ENCODE measurements around the gene HSPB1.
"Not testable (repeated sequence)": the region's sequence is repeated elsewhere in the genome, so short reads cannot be mapped to it uniquely, and the experiment has no call there.

Gene HSPB1

GRCh38 chr7:76280408-76280807 is 22.1 kb upstream of the HSPB1 start:
- H3K4me3 ChIP-seq (ENCODE audit: low read length) = no peak overlapping the region
- DNase-seq (ENCODE audit: low read depth, low spot score) = no peak

GRCh38 chr7:76281006-76281705 is 21.3 kb upstream of the HSPB1 start:
- DNase-seq (ENCODE audit: low read depth, low spot score) = no peak
- H3K4me3 ChIP-seq (ENCODE audit: low read length) = no peak overlapping the region

GRCh38 chr7:76281706-76282343 is 20.6 kb upstream of the HSPB1 start:
- DNase-seq (ENCODE audit: low read depth, low spot score) = no peak
- no peak overlapping the region for H3K4me3 ChIP-seq (ENCODE audit: low read length)

GRCh38 chr7:76282344-76283253 is 19.9 kb upstream of the HSPB1 start:
- no peak overlapping the region for H3K4me3 ChIP-seq (ENCODE audit: low read length)

GRCh38 chr7:76283254-76284159 is 19.0 kb upstream of the HSPB1 start:
- no peak overlapping the region for H3K4me3 ChIP-seq (ENCODE audit: low read length)
- DNase-seq (ENCODE audit: low read depth, low spot score) = no peak

More at GRCh38 chr7:76282344-76283253, 19.9 kb upstream of the HSPB1 start:
- DNase-seq (ENCODE audit: low read depth, low spot score) = no peak

- DNase-seq (ENCODE audit: low read depth, low spot score) = no peak
Observed at GRCh38 chr7:76285604-76286374, 16.7 kb upstream of the HSPB1 start.

GRCh38 chr7:76286842-76287403 is 15.6 kb upstream of the HSPB1 start:
- no peak for DNase-seq (ENCODE audit: low read depth, low spot score)

More at GRCh38 chr7:76285604-76286374, 16.7 kb upstream of the HSPB1 start:
- H3K4me3 ChIP-seq (ENCODE audit: low read length) = no peak overlapping the region

GRCh38 chr7:76290847-76291350 is 11.6 kb upstream of the HSPB1 start:
- not testable (repeated sequence) for H3K4me3 ChIP-seq (ENCODE audit: low read length); DNase-seq (ENCODE audit: low read depth, low spot score)

More at GRCh38 chr7:76286842-76287403, 15.6 kb upstream of the HSPB1 start:
- no peak overlapping the region for H3K4me3 ChIP-seq (ENCODE audit: low read length)

- peak overlapping the region; percentile 7; the same call in 1 of the 2 replicates for H3K4me3 ChIP-seq (ENCODE audit: low read length)
- peak; percentile 69 for DNase-seq (ENCODE audit: low read depth, low spot score)
Observed at GRCh38 chr7:76291351-76292212, 10.9 kb upstream of the HSPB1 start.

GRCh38 chr7:76292213-76292573 is 10.3 kb upstream of the HSPB1 start:
- H3K4me3 ChIP-seq (ENCODE audit: low read length) = no peak overlapping the region
- DNase-seq (ENCODE audit: low read depth, low spot score) = no peak

- DNase-seq (ENCODE audit: low read depth, low spot score); H3K4me3 ChIP-seq (ENCODE audit: low read length): not testable (repeated sequence)
Observed at GRCh38 chr7:76292911-76293310, 9.6 kb upstream of the HSPB1 start.

GRCh38 chr7:76293407-76293901 is 9.0 kb upstream of the HSPB1 start:
- no peak overlapping the region for H3K4me3 ChIP-seq (ENCODE audit: low read length)
- no peak for DNase-seq (ENCODE audit: low read depth, low spot score)

- H3K4me3 ChIP-seq (ENCODE audit: low read length) = no peak overlapping the region
Observed at GRCh38 chr7:76294344-76295024, 8.0 kb upstream of the HSPB1 start.

GRCh38 chr7:76296743-76297740 is 5.4 kb upstream of the HSPB1 start:
- no peak for DNase-seq (ENCODE audit: low read depth, low spot score)
- H3K4me3 ChIP-seq (ENCODE audit: low read length) = no peak overlapping the region

More at GRCh38 chr7:76294344-76295024, 8.0 kb upstream of the HSPB1 start:
- no peak for DNase-seq (ENCODE audit: low read depth, low spot score)

All from Jurkat, Clone E6-1 (cell line).